ENCODE results near the gene HNRNPA3. TPM values are rescaled to one million over a fixed set of nuclear protein-coding genes. Genes with fewer than 3 reads are reported as not detected.
"Not testable (repeated sequence)": the region's sequence is repeated elsewhere in the genome, so short reads cannot be mapped to it uniquely, and the experiment has no call there.

The HNRNPA3 gene
- total RNA-seq, 2 experiments from 2014 or later, result 309 to 312 TPM

DNA sequence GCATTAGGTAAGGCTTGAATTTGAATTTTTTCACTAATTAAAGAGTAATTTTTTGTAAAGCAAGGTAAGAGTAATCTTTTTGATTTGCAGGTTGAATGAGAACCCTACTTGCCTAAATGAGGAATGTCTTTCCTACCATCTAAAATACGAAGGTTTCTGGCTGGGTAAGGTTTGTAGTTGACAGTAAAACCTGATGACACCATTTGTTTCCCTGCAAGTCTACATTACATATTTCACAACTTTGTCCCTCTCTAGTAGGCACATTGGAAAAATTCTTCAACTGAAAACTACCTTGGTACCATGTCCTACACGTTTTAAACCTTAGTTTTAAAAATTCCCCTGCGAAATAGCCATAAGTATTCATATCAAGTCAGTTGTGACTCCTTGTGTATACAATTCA lies 9.4 kb downstream of the HNRNPA3 start:
- DNase-seq, result no peak
- H3K4me1 Mint-ChIP-seq, result peaks cover 39% of the 10 kb centered on the region
- no peaks in the 10 kb centered on the region for H3K9me3 Mint-ChIP-seq
- H3K4me3 Mint-ChIP-seq, result no peak overlapping the region
- ChIA-PET POLR2A (interaction anchor here (0.8 to 3.5 kb wide), 10 partner anchors 10 to 74 kb away, joined by 3 to 29 read pairs (median 6); partner anchors contain the start of genes HNRNPA3 and NFE2L2), CTCF (interaction anchor here (1.4 to 1.7 kb wide), 2 partner anchors 43 to 74 kb away, joined by 3 to 4 read pairs; no protein-coding TSS in a partner anchor)
- peaks cover 69% of the 10 kb centered on the region for H3K36me3 Mint-ChIP-seq (ENCODE audit: low read depth)
- H3K27me3 Mint-ChIP-seq, result no peaks in the 10 kb centered on the region
- H3K27ac Mint-ChIP-seq, result peak overlapping the region; percentile 1

DNA sequence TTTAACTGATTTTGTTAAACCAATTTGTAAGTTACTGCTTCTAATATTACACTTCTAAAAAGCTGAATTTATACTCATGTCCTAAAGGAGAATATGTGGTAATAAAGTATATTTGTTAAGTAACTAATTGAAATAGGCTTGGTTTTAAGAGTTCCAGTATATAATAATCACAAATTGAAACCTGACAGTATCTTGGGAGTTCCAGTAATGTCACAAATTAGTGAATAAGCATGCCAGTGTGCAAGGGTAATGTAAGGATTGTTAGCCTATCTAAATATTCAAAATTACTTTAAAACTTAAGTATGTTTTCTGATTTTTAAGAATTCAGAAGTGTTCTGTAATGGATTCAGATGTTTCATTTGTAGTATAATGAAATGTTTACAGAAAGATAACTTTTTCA lies 10.8 kb downstream of the HNRNPA3 start:
- DNase-seq, H3K4me3 Mint-ChIP-seq, CTCF ChIA-PET, H3K27me3 Mint-ChIP-seq, H3K9me3 Mint-ChIP-seq, H3K27ac Mint-ChIP-seq: not testable (repeated sequence)
- POLR2A ChIA-PET, result interaction anchor here (0.7 to 5.0 kb wide), 5 partner anchors 9 to 110 kb away, joined by 3 to 29 read pairs (median 21); partner anchors contain the start of gene HNRNPA3
- H3K36me3 Mint-ChIP-seq (ENCODE audit: low read depth), result peaks cover 66% of the 10 kb centered on the region
- peaks cover 33% of the 10 kb centered on the region for H3K4me1 Mint-ChIP-seq

DNA sequence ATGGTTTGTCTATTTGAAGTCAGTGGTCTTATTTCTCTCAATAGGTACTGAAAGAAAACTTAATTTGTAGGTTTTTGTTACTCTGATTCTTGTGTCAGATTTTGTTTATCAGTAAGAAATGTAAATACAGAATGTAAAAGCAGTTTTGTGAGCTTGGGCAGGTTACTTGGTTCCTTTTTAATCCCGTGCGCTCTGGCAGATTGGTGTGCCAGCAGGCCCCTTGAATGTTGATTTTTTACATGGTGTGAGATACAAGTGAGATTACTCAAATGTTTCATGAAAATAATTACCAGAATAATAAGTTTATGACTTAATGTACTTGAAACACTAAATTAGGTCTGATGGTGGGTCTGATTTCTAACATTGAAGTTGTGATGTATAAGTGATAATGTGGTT lies 13.4 kb downstream of the HNRNPA3 start:
- Mint-ChIP-seq H3K27ac (peak overlapping the region; percentile 5), H3K4me3 (no peak overlapping the region), H3K9me3 (no peaks in the 10 kb centered on the region), H3K36me3 (ENCODE audit: low read depth) (peaks cover 63% of the 10 kb centered on the region), H3K27me3 (no peaks in the 10 kb centered on the region), H3K4me1 (peaks cover 32% of the 10 kb centered on the region)
- POLR2A ChIA-PET, result interaction anchor here (0.6 to 10.8 kb wide), 11 partner anchors 8 to 116 kb away, joined by 3 to 135 read pairs (median 4); partner anchors contain the start of genes HNRNPA3 and NFE2L2
- DNase-seq, result no peak
- CTCF ChIA-PET, result interaction anchor here (0.7 to 2.6 kb wide), 8 partner anchors 8 to 306 kb away, joined by 3 to 10 read pairs (median 4); no protein-coding TSS in a partner anchor

DNA sequence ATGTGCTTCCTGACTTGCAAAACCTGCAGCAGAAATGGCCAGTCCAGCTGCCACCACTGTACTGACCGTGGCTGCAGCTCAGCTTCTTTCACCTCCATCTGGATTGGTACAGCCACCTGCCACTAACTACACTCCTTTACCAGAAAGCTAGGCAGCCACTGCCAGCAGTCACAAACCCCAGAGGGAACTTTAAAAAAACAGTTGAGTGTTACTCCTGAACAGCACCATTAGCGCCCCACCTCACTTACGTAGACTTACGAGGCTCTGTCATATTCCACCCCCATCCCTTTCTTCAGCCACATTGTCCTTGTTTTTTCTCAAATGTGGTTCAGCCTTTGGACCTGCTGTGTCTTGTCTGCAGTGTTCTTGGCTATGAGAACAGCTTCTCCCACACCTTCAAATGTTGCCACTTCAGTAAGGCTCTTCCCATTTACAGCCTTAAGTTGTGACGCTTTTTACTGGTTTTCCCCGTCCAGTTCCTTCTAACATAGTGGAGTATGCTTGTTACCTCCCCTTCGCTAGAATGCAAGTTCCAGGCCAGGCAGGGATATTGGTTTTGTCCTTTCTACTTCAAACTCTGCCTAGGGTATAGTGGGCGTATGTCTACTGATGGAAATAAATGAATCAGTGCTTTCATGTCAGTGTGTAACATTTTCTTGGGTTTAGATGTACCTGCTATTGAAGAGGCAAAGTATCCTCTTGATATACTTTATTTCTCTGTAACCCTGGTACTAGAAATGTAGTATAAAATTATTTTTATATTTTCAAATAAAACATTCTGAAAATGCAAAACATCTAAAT lies 17.0 kb downstream of the HNRNPA3 start:
- ChIA-PET CTCF (interaction anchor here (0.8 to 1.1 kb wide), 3 partner anchors 31 to 65 kb away, joined by 3 to 5 read pairs (median 3); partner anchors contain the start of gene NFE2L2), POLR2A (interaction anchor here (1.3 to 10.8 kb wide), 6 partner anchors 8 to 35 kb away, joined by 3 to 135 read pairs (median 22); partner anchors contain the start of genes HNRNPA3 and NFE2L2)
- no peaks in the 10 kb centered on the region for H3K27me3 Mint-ChIP-seq
- H3K9me3 Mint-ChIP-seq, result no peaks in the 10 kb centered on the region
- no peak for DNase-seq
- no peak overlapping the region for H3K4me3 Mint-ChIP-seq
- peaks cover 35% of the 10 kb centered on the region for H3K4me1 Mint-ChIP-seq
- H3K36me3 Mint-ChIP-seq (ENCODE audit: low read depth), result peaks cover 62% of the 10 kb centered on the region
- peak overlapping the region; percentile 48 for H3K27ac Mint-ChIP-seq

DNA sequence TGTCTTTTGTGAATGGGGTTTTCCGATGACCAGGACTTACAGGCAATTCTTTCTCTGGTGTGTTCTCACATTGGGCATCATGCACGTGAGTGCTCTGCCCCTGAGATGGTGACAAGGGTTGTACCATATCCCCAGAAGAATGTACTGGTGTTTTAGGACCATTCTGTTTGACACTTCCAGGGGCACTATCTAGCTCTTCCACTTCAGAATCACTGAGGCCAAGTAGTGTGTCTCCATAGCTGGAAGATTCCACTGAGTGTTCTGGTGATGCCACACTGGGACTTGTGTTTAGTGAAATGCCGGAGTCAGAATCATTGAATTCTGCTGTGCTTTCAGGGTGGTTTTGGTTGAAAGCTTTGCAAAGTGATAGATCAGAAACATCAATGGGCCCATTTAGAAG lies 18.7 kb downstream of the HNRNPA3 start:
- Mint-ChIP-seq H3K4me1 (peaks cover 40% of the 10 kb centered on the region), H3K36me3 (ENCODE audit: low read depth) (peaks cover 68% of the 10 kb centered on the region), H3K27ac (peak overlapping the region; percentile 6), H3K4me3 (no peak overlapping the region), H3K27me3 (no peaks in the 10 kb centered on the region), H3K9me3 (no peaks in the 10 kb centered on the region)
- CTCF ChIA-PET, result interaction anchor here (0.8 to 1.0 kb wide), 3 partner anchors 8 to 96 kb away, joined by 3 read pairs; no protein-coding TSS in a partner anchor
- no peak for DNase-seq
- POLR2A ChIA-PET, result interaction anchor here (0.6 to 10.8 kb wide), 8 partner anchors 8 to 1281 kb away, joined by 3 to 135 read pairs (median 6); partner anchors contain the start of gene NFE2L2

DNA sequence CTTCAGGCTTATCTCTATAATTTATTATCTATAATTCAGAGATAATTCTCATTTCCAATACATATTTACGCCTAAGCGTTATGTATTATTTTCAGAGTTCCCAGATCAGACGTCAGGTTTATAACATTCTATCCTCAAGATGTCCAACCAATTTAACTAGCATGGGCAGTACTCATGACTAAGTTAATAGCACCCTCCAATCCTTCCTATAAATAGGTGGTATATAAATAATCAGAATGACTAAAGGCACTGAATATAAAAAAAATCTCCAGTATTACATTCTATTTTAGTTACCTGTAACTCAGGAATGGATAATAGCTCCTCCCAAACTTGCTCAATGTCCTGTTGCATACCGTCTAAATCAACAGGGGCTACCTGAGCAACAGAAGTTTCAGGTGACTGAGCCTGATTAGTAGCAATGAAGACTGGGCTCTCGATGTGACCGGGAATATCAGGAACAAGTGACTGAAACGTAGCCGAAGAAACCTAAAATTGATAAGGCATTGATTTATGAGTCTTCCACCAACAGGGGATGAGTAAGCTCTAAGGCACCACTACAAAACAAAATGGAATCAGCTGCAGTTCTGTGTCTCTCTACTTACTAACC lies 19.6 kb downstream of the HNRNPA3 start:
- Mint-ChIP-seq H3K27me3 (no peaks in the 10 kb centered on the region), H3K4me3 (no peak overlapping the region), H3K9me3 (no peaks in the 10 kb centered on the region), H3K4me1 (peaks cover 42% of the 10 kb centered on the region), H3K27ac (peak overlapping the region; percentile 31), H3K36me3 (ENCODE audit: low read depth) (peaks cover 65% of the 10 kb centered on the region)
- DNase-seq, result no peak
- CTCF ChIA-PET, result interaction anchor here (0.8 kb wide), 1 partner anchor 28 kb away, joined by 3 read pairs; no protein-coding TSS in a partner anchor
- POLR2A ChIA-PET, result interaction anchor here (0.6 to 10.8 kb wide), 4 partner anchors 10 to 1280 kb away, joined by 3 to 135 read pairs (median 20); partner anchors contain the start of gene NFE2L2

DNA sequence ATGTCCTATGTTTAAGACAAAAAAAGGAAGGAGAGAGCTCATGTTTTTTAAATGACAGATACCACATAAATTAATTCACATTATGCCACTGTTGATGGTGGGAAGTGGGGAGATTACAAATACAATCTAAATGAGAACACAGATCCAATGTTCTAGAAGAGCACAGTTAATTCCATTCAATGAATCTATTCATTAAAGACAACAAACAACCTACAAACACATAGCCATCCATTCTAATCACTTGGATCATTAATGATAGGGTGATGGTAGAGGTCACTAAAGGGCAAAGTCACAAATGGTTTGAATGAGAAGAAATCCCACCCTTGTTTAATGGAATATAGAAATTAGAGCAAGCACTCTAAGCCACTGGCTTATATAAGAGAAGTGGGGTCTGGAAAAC lies 21.7 kb downstream of the HNRNPA3 start:
- no peaks in the 10 kb centered on the region for H3K27me3 Mint-ChIP-seq
- ChIA-PET CTCF (interaction anchor here (0.8 to 1.5 kb wide), 4 partner anchors 9 to 70 kb away, joined by 3 read pairs; no protein-coding TSS in a partner anchor), POLR2A (interaction anchor here (0.8 to 10.8 kb wide), 4 partner anchors 9 to 30 kb away, joined by 3 to 135 read pairs (median 16); partner anchors contain the start of gene NFE2L2)
- no peaks in the 10 kb centered on the region for H3K9me3 Mint-ChIP-seq
- DNase-seq, result no peak
- peaks cover 56% of the 10 kb centered on the region for H3K36me3 Mint-ChIP-seq (ENCODE audit: low read depth)
- peaks cover 48% of the 10 kb centered on the region for H3K4me1 Mint-ChIP-seq
- H3K4me3 Mint-ChIP-seq, result no peak overlapping the region
- no peak overlapping the region for H3K27ac Mint-ChIP-seq

DNA sequence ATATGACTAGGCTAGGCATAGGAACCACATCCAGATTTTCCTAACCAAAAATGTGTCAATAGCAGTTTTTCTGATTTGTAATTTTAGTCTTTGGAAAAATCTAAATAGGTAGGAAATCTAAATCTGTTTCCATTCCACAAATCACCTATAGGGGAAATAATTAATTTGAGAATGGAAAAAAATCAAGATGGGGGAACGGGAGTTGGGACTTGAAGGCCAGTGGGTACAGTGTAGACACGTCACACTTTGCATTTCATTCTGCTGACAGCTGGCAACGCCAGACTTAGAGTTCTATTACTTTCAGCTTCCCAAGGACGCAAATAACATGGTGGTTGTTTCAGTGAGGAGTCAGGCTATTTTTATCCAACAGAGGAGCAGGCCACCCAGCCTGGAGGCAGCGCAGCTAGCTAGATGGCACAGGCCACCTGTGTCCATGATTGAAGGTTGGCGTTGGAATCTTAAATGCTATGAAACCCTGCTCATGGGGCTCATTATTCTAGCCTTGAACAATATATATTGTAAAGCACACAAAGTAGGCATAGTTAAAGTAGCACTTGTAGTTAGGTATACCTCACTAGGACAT lies 23.4 kb downstream of the HNRNPA3 start:
- Mint-ChIP-seq H3K27ac (no peak overlapping the region), H3K36me3 (ENCODE audit: low read depth) (peaks cover 48% of the 10 kb centered on the region), H3K27me3 (no peaks in the 10 kb centered on the region), H3K4me1 (peaks cover 53% of the 10 kb centered on the region), H3K9me3 (no peaks in the 10 kb centered on the region), H3K4me3 (no peak overlapping the region)
- DNase-seq, result no peak
- ChIA-PET POLR2A (interaction anchor here (1.2 to 7.4 kb wide), 3 partner anchors 10 to 28 kb away, joined by 6 to 142 read pairs (median 7); partner anchors contain the start of genes HNRNPA3 and NFE2L2), CTCF (interaction anchor here (0.9 to 1.7 kb wide), 4 partner anchors 10 to 72 kb away, joined by 3 to 5 read pairs (median 3); no protein-coding TSS in a partner anchor)

DNA sequence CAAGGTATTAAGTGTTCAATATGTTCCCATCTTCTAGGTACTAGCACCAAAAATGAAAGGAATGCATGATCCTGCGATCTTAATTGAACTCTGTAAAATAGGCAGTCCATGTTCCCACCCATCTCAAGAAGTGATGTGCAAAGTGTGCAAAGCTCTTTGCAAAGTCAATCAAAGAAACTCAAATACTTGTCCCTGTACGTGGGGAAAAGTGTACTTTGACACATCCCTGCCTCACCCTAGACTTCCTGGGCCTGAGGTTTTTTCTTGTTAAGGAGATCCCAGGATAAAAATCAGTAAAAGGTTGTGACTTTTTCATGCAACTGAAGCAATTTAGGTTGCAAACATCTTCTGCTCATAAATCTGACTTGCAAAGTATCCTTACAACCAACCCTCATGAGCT lies 25.3 kb downstream of the HNRNPA3 start:
- no peak overlapping the region for H3K27ac Mint-ChIP-seq
- H3K9me3 Mint-ChIP-seq, result no peaks in the 10 kb centered on the region
- peaks cover 44% of the 10 kb centered on the region for H3K36me3 Mint-ChIP-seq (ENCODE audit: low read depth)
- DNase-seq, result no peak
- POLR2A ChIA-PET, result interaction anchor here (0.6 to 7.4 kb wide), 6 partner anchors 10 to 72 kb away, joined by 3 to 142 read pairs (median 26); partner anchors contain the start of genes HNRNPA3 and NFE2L2
- no peak overlapping the region for H3K4me3 Mint-ChIP-seq
- peaks cover 62% of the 10 kb centered on the region for H3K4me1 Mint-ChIP-seq
- CTCF ChIA-PET, result interaction anchor here (1.2 to 4.3 kb wide), 3 partner anchors 17 to 26 kb away, joined by 3 to 57 read pairs (median 4); partner anchors contain the start of gene NFE2L2
- no peaks in the 10 kb centered on the region for H3K27me3 Mint-ChIP-seq

DNA sequence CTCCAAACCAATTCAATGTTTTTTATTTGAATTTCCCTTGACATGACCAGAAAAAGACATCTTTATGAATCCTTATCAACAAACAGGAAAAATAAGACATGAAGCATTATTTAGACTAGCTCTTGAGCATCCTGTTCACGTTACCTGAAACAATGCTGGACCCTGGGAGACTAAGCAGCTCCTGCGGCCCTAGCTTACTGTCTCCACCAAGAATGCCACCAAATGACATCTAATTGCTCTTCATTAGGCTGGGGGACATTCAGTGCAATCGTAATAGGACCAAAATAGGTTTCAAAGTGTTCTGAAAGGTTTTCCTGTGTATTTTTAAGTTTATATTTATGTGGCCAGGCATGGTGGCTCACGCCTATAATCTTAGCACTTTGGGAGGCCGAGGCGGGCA lies 26.5 kb downstream of the HNRNPA3 start:
- Mint-ChIP-seq H3K9me3 (no peaks in the 10 kb centered on the region), H3K27ac (peak overlapping the region; percentile 84), H3K4me1 (peaks cover 70% of the 10 kb centered on the region), H3K27me3 (no peaks in the 10 kb centered on the region), H3K4me3 (no peak overlapping the region), H3K36me3 (ENCODE audit: low read depth) (peaks cover 42% of the 10 kb centered on the region)
- DNase-seq, result no peak
- POLR2A ChIA-PET, result interaction anchor here (0.8 to 7.4 kb wide), 11 partner anchors 11 to 94 kb away, joined by 3 to 142 read pairs (median 20); partner anchors contain the start of genes HNRNPA3 and NFE2L2
- CTCF ChIA-PET, result interaction anchor here (0.7 to 4.3 kb wide), 12 partner anchors 12 to 96 kb away, joined by 3 to 57 read pairs (median 4); partner anchors contain the start of genes HNRNPA3 and NFE2L2

DNA sequence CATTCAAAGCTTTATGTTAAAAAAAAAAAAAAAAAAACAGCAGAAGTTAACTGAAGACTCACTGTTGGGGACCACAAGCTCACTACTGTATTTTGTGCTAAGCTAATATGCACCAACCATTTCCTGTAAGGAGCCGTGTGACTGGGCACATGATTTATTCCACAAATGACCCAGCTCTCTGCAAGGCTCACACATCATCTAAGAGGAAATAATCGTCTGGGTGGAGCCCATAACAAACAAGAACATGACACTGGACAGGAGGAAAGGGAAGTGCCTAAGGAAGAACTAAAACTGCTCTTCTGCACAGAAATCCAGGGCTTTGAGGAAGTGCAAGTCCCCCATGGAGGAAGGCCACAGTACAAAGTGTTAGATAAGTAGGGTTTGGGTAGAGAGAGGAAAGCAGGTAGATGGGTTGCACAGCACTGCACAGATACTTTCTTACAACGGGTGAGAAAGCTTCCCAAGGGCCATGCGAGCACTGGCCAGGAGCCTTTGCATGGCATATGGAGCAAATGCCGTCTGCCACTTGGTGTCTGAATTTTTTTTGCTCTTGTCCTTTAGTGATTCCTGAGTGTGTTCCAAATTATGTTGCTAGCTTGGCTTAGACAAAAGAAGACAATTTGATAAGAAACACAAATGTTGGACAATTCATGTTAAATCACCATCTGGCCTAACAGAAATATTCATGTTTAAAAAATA lies 27.5 kb downstream of the HNRNPA3 start:
- Mint-ChIP-seq H3K36me3 (ENCODE audit: low read depth) (peaks cover 46% of the 10 kb centered on the region), H3K9me3 (no peaks in the 10 kb centered on the region), H3K4me3 (peak overlapping the region; percentile 34), H3K4me1 (peaks cover 74% of the 10 kb centered on the region), H3K27me3 (no peaks in the 10 kb centered on the region), H3K27ac (peak overlapping the region; percentile 84)
- CTCF ChIA-PET, result interaction anchor here (0.7 to 4.3 kb wide), 14 partner anchors 9 to 95 kb away, joined by 3 to 57 read pairs (median 3); partner anchors contain the start of genes HNRNPA3 and NFE2L2
- POLR2A ChIA-PET, result interaction anchor here (0.7 to 7.4 kb wide), 13 partner anchors 12 to 152 kb away, joined by 3 to 142 read pairs (median 4); partner anchors contain the start of genes HNRNPA3 and NFE2L2
- DNase-seq, result peak; percentile 64

Data from activated CD4-positive, alpha-beta memory T cell treated with anti-CD3 and anti-CD28 coated beads, Interleukin-2, amount 10 ng/mL, durations not matched to agents 7 days and 5 days (primary cell).